Neural cell (in vitro differentiated cells): ENCODE measurements around the gene CRKL. TPM values are rescaled to one million over a fixed set of nuclear protein-coding genes. Genes with fewer than 3 reads are reported as not detected.

Experiments used
- H2AFZ ChIP-seq: fragments of 200-600, 300-800 bp; sonication (generic), shearing (Covaris generic); 2 replicates; pipeline ENCODE4 v1.6.0; 2014; ENCODE audit warnings: low read depth, mild to moderate bottlenecking, antibody characterized with exemption, low read length, moderate library complexity
- H3F3A ChIP-seq: fragments of 200-600 bp; shearing (Covaris generic); 2 replicates; pipeline ENCODE4 v1.6.1; 2016; ENCODE audit warnings: mild to moderate bottlenecking, moderate library complexity, mixed read lengths, antibody characterized with exemption, low read length; ENCODE audit not compliant: insufficient read depth, poor library complexity, severe bottlenecking
- H3K27ac ChIP-seq: fragments of 200-600, 300-800 bp; sonication (generic), shearing (Covaris generic); 2 replicates; pipeline ENCODE4 v1.5.1; 2014; ENCODE audit warnings: mild to moderate bottlenecking, low read length, moderate library complexity
- H3K27me3 ChIP-seq: fragments of 300-800, 200-600 bp; sonication (generic), shearing (Covaris generic); 2 replicates; pipeline ENCODE4 v1.6.0; 2014; ENCODE audit warnings: mild to moderate bottlenecking, low read depth, low read length, moderate library complexity; ENCODE audit not compliant: insufficient read depth
- H3K36me3 ChIP-seq: fragments of 300-800, 200-600 bp; sonication (generic), shearing (Covaris generic); 2 replicates; pipeline ENCODE4 v1.5.1; 2014; ENCODE audit warnings: mild to moderate bottlenecking, antibody characterized with exemption, low read length, moderate library complexity; ENCODE audit not compliant: insufficient read depth
- H3K4me2 ChIP-seq: fragments of 300-800, 200-600 bp; sonication (generic), shearing (Covaris generic); 2 replicates; pipeline ENCODE4 v1.6.0; 2014; ENCODE audit warnings: mild to moderate bottlenecking, low read length
- H3K4me3 ChIP-seq: fragments of 300-800, 200-600 bp; sonication (generic), shearing (Covaris generic); 2 replicates; pipeline ENCODE4 v1.5.1; 2014; ENCODE audit warnings: mild to moderate bottlenecking, low read length, moderate library complexity
- H3K79me2 ChIP-seq: fragments of 200-600 bp; shearing (Covaris generic); replicated peaks from 2 replicates; pipeline ENCODE4 v1.6.0; 2014; ENCODE audit warnings: mild to moderate bottlenecking, low read length, moderate library complexity; ENCODE audit not compliant: insufficient read depth
- H3K9ac ChIP-seq: fragments of 300-800, 200-600 bp; sonication (generic), shearing (Covaris generic); 2 replicates; pipeline ENCODE4 v1.6.1; 2016; ENCODE audit warnings: mild to moderate bottlenecking, low read length, mixed read lengths
- H3K9me2 ChIP-seq: fragments of 200-600 bp; shearing (Covaris generic); 2 replicates; pipeline ENCODE4 v1.6.1; 2016; ENCODE audit warnings: mild to moderate bottlenecking, low read length, mixed read lengths; ENCODE audit not compliant: insufficient read depth
- H3K9me3 ChIP-seq: fragments of 200-600, 300-800 bp; sonication (generic), shearing (Covaris generic); 2 replicates; pipeline ENCODE4 v1.6.1; 2016; ENCODE audit warnings: mild to moderate bottlenecking, mixed run types, low read length, moderate library complexity, mixed read lengths
- H4K20me1 ChIP-seq: fragments of 200-600 bp; shearing (Covaris generic); 2 replicates; pipeline ENCODE4 v1.6.1; 2016; ENCODE audit warnings: mild to moderate bottlenecking, mixed run types; ENCODE audit not compliant: insufficient read depth
- CTCF ChIP-seq: fragments of 450-650 bp; IDR thresholded peaks from 2 replicates; pipeline ENCODE4 v1.5.1; 2014; ENCODE audit warnings: antibody characterized with exemption, mild to moderate bottlenecking, moderate library complexity; ENCODE audit not compliant: poor library complexity, severe bottlenecking
- EP300 ChIP-seq: fragments of 450-650 bp; conservative IDR thresholded peaks from 2 replicates; pipeline ENCODE4 v1.6.1; 2014; ENCODE audit warnings: antibody characterized with exemption, mild to moderate bottlenecking, moderate library complexity; ENCODE audit not compliant: poor library complexity, severe bottlenecking
- EZH2 ChIP-seq: fragments of 200-600, 300-800 bp; shearing (Covaris generic), sonication (generic); IDR thresholded peaks from 2 replicates; pipeline ENCODE4 v1.6.1; 2014; ENCODE audit warnings: antibody characterized with exemption, low read length, borderline replicate concordance, mild to moderate bottlenecking; ENCODE audit not compliant: insufficient read depth, poor library complexity, severe bottlenecking
- MXI1 ChIP-seq: fragments of 450-650 bp; conservative IDR thresholded peaks from 2 replicates; pipeline ENCODE4 v1.6.1; 2014; ENCODE audit warnings: antibody characterized with exemption, mild to moderate bottlenecking; ENCODE audit not compliant: poor library complexity, severe bottlenecking
- POLR2AphosphoS5 ChIP-seq: IDR thresholded peaks from 2 replicates; pipeline ENCODE4 v1.6.1; 2012
- RAD21 ChIP-seq: fragments of 450-650 bp; conservative IDR thresholded peaks from 2 replicates; pipeline ENCODE4 v1.6.1; 2014; ENCODE audit warnings: antibody characterized with exemption, mild to moderate bottlenecking, moderate library complexity
- REST ChIP-seq: IDR thresholded peaks from 2 replicates; pipeline ENCODE4 v1.6.1; 2012; ENCODE audit warnings: borderline replicate concordance
- TAF1 ChIP-seq: IDR thresholded peaks from 2 replicates; pipeline ENCODE4 v1.6.1; 2012; ENCODE audit warnings: low read depth
- polyA plus RNA-seq: library from polyadenylated mRNA; depleted of rRNA; stranded (reverse); fragments of >200 nt; gene quantifications from 2 replicates; pipeline ENCODE4 v1.2.3, GENCODE V29; 2014

Gene CRKL
- polyA plus RNA-seq, 1 donor from 2014 or later = 46.8 TPM

DNA sequence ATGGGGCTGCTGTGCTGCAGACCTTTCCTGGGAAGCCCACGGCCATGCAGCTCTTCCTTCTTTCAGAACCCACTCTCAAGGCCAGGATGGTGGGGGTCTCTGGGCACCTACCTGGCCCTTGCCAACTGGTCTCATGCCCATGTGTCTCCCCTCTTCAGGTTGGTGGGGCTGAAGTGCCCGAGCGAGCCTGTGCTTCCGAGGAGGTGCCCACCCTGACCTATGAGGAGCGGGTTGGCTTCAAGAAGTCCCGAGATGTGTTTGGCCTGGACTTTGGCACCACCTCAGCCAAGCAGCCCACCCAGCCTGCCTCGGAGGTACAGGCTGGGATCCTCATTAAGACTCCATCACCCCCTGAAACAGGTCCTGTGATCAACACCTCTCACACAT is 74.8 kb downstream of the CRKL start:
- Histone ChIP-seq H2AFZ (no peak overlapping the region), H3F3A (no peaks in the 10 kb centered on the region), H4K20me1 (no peaks in the 10 kb centered on the region), H3K4me2 (no peak overlapping the region), H3K27ac (no peak overlapping the region), H3K27me3 (no peaks in the 10 kb centered on the region), H3K36me3 (no peaks in the 10 kb centered on the region), H3K9me3 (no peaks in the 10 kb centered on the region), H3K9ac (no peak overlapping the region), H3K79me2 (no peaks in the 10 kb centered on the region), H3K4me3 (no peak overlapping the region), H3K9me2 (no peaks in the 10 kb centered on the region)
- TF ChIP-seq RAD21 = no peak
- no peak for TF ChIP-seq TAF1

- H3K27ac ChIP-seq = no peak overlapping the region
- no peaks in the 10 kb centered on the region for H3K9me2 ChIP-seq
- no peaks in the 10 kb centered on the region for H3K9me3 ChIP-seq
- no peaks in the 10 kb centered on the region for H3F3A ChIP-seq
- H3K4me3 ChIP-seq = no peak overlapping the region
- no peaks in the 10 kb centered on the region for H3K36me3 ChIP-seq
- H3K79me2 ChIP-seq = no peaks in the 10 kb centered on the region
- no peak overlapping the region for H3K4me2 ChIP-seq
- no peaks in the 10 kb centered on the region for H4K20me1 ChIP-seq
- no peak overlapping the region for H3K9ac ChIP-seq
- TF ChIP-seq MXI1 (no peak), REST (no peak), EP300 (no peak), POLR2AphosphoS5 (no peak), TAF1 (no peak), CTCF (no peak), EZH2 (no peak)
- H2AFZ ChIP-seq = no peak overlapping the region
- H3K27me3 ChIP-seq = no peaks in the 10 kb centered on the region
Observed at GRCh38 chr22:20992456-20993303, 75.5 kb downstream of the CRKL start.
